Gastroesophageal sphincter (tissue), 4 donors: ENCODE data around the gene ISOC2. TPM values are rescaled to one million over a fixed set of nuclear protein-coding genes. Genes with fewer than 3 reads are reported as not detected.
A peak's percentile ranks its signal among the peaks of the same experiment; 100 is the strongest.

ENCODE experiments used
- ATAC-seq: fragments of 150-250 bp; one replicate; pipeline ENCODE4 v1.9.1; 2016; ENCODE audit warnings: mild to moderate bottlenecking, moderate library complexity
- H3K27ac ChIP-seq, 4 donors: fragments of 200-600 bp; sonication (generic) in 3 of 4; 1 replicate in 3 of 4; 2 replicates in 1 of 4; pipeline ENCODE4 v1.5.1; 2016 to 2019
- H3K27me3 ChIP-seq: fragments of 200-600 bp; sonication (generic); one replicate; pipeline ENCODE4 v1.5.1; 2019
- H3K36me3 ChIP-seq, 2 donors: fragments of 200-600 bp; sonication (generic); one replicate each; pipeline ENCODE4 v1.5.1; 2019; ENCODE audit warnings: control low read depth in 1 of 2
- H3K4me1 ChIP-seq, 3 donors: fragments of 200-600 bp; sonication (generic); 1 replicate in 2 of 3; 2 replicates in 1 of 3; pipeline ENCODE4 v1.5.1; 2016 to 2019; ENCODE audit warnings: control low read depth in 2 of 3
- H3K4me3 ChIP-seq, 2 donors: fragments of 200-600 bp; sonication (generic); one replicate each; pipeline ENCODE4 v1.5.1; 2019; ENCODE audit warnings: mild to moderate bottlenecking in 1 of 2, moderate library complexity in 1 of 2
- H3K9me3 ChIP-seq, 3 donors: fragments of 200-600 bp; sonication (generic); one replicate each; pipeline ENCODE4 v1.5.1; 2017 to 2019; ENCODE audit warnings: control low read depth in 2 of 3
- CTCF ChIP-seq, 4 experiments: fragments of 200-600 bp in 2 of 4; fragments of 450-650 bp in 2 of 4; sonication (generic) in 1 of 4; IDR thresholded peaks; one replicate each; pipeline ENCODE4 v1.5.1; 2017 to 2019; ENCODE audit warnings: antibody characterized with exemption in 4 of 4, mild to moderate bottlenecking in 2 of 4, moderate library complexity in 2 of 4
- EP300 ChIP-seq: sonication (generic); formaldehyde crosslinking; IDR thresholded peaks from one replicate; pipeline ENCODE4 v1.6.1; 2017; ENCODE audit warnings: antibody characterized with exemption, mild to moderate bottlenecking
- POLR2A ChIP-seq, 2 donors: fragments of 450-650 bp; IDR thresholded peaks; one replicate each; pipeline ENCODE4 v1.6.1; 2017; ENCODE audit warnings: antibody characterized with exemption in 2 of 2, mild to moderate bottlenecking in 2 of 2, moderate library complexity in 1 of 2
- POLR2AphosphoS5 ChIP-seq: sonication (generic); formaldehyde crosslinking; IDR thresholded peaks from one replicate; pipeline ENCODE4 v1.6.1; 2017; ENCODE audit warnings: antibody characterized with exemption
- WGBS, 2 donors: methylation state at CpG; one replicate each; pipeline ENCODE4 v1.1.5; 2018; ENCODE audit warnings: low coverage in 1 of 2; 5-methylcytosine and 5-hydroxymethylcytosine counted together
- total RNA-seq, 4 donors: library from RNA; depleted of rRNA; stranded (reverse); fragments of >200 nt; gene quantifications; one replicate each; pipeline ENCODE4 v1.1.0, GENCODE V29; 2016

The ISOC2 gene
- total RNA-seq, 4 donors from 2014 or later = 39.0 to 78.5 (median 63.8) TPM

DNA sequence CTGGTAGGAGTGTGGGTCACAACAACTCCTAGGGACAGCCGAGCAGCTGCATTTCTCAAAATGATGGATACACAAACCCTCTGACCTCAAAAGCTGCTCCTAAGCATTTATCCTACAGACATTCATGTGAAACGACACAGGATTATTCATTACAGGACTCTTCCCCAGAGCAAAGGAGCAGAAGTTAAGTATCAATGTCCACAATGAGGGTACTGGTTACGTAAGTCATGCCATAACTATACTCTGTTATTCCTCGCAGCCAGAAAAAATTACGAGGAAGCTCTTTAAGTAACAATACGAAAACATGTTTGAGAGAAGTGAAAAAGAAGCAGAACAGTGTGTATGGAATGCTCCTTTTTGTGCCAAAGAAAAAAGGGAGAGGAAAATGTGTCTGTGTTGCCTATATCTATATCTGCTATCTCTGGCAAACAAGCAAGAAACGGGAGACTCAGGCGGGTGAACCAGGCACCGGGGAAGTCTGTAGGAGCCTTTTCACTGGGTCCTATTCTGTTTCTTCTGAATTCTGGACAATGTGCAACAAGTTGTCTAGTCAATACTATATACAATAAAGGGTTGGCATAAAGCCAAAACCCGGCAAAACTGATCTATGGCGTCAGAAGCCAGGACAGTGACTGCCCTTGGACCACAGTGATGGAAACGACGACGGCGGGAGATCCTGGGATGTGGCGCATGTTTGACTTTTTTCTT, 1.3 kb downstream of the ISOC2 start:
- no peak for ATAC-seq
- peaks cover 0 to 46% (median 5%) of the 10 kb centered on the region in 3 donors for H3K4me1 ChIP-seq
- H3K27me3 ChIP-seq = no peaks in the 10 kb centered on the region
- H3K36me3 ChIP-seq = peaks cover 0 to 20% of the 10 kb centered on the region in 2 donors
- no peak for TF ChIP-seq POLR2A (IDR thresholded peaks at IDR 0.05)
- no peak for TF ChIP-seq EP300
- TF ChIP-seq CTCF (IDR thresholded peaks at IDR 0.05) = no peak
- TF ChIP-seq POLR2AphosphoS5 = no peak
- peak overlapping the region in 1 of 2 donors; percentile 73 for H3K4me3 ChIP-seq
- WGBS, 2 donors = 13 to 26% methylated on average over 6 to 16 of the region's 16 CpGs
- peak overlapping the region in 3 of 4 donors; percentile 92 to 96 (median 93) for H3K27ac ChIP-seq
- no peaks in the 10 kb centered on the region for H3K9me3 ChIP-seq

DNA sequence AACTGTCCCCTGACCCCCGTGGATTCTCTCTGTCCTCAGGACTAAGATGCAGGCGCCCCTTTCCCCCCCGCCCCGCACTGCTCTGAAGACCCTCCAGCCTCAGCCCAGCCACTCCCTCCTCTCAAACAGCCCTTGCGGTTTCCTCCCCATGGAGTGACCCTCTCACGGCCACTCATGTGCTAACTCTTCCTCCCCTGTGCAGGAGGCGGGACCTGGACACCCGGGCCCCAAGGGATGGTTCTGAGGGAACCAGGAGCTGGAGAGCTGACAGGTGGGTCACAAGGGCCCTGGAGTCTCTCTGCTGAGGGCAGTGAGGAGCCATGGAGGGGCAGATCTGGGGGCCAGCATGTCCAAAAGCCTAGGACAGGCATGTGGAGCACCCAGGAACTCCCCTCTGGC, 1.9 kb downstream of the ISOC2 start:
- Histone ChIP-seq H3K27me3 (no peaks in the 10 kb centered on the region), H3K4me1 (peaks cover 0 to 46% (median 5%) of the 10 kb centered on the region in 3 donors), H3K27ac (peak overlapping the region in 3 of 4 donors; percentile 92 to 96 (median 93)), H3K4me3 (no peak overlapping the region), H3K36me3 (peaks cover 0 to 26% of the 10 kb centered on the region in 2 donors), H3K9me3 (no peaks in the 10 kb centered on the region)
- WGBS, 2 donors = 80% methylated on average over 1 of the region's 8 CpGs; no CpG with 5 or more reads in 1 of the 2 donors
- TF ChIP-seq EP300 (no peak), CTCF (IDR thresholded peaks at IDR 0.05) (no peak), POLR2AphosphoS5 (no peak), POLR2A (IDR thresholded peaks at IDR 0.05) (no peak)
- ATAC-seq = no peak

DNA sequence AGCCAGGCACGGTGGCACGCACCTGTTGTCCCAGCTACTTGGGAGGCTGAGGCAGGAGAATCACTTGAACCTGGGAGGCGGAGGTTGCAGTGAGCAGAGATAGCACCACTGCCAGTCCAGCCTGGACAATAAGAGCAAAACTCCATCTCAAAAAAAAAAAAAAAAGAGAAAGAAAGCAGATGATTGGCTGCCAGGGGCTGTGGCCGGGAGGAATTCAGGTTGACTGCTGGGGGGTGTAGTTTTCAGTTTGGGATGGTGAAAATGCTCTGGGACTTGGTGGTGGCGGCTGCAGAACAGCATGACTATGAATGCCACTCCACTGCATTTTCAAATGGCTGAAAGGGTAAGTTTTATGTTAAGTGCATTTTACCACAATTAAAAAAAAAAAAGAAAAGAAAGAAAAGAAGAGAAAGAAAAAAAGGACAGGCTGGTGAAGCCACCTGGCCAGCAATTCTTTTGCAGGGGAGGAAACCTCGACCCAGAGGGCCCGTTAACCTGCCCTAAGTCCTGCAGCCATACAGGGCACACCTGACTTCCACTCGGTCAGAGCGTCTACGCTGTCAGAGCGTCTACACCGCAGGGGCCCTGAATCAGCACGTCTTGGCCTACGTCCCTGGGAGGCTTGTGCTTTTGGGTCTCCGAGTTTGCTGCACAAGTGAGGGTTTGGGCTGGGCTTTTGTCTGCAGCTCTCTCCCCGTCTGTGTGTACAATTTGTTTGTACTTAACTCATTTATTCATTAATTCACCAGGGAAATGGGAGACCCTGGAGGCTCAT, 3.6 kb downstream of the ISOC2 start:
- Histone ChIP-seq H3K4me3 (no peak overlapping the region), H3K4me1 (peaks cover 0 to 47% (median 5%) of the 10 kb centered on the region in 3 donors), H3K27ac (no peak overlapping the region), H3K36me3 (peaks cover 0 to 26% of the 10 kb centered on the region in 2 donors), H3K27me3 (peaks cover 2% of the 10 kb centered on the region), H3K9me3 (no peaks in the 10 kb centered on the region)
- no peak for TF ChIP-seq EP300
- no peak for TF ChIP-seq CTCF (IDR thresholded peaks at IDR 0.05)
- no peak for TF ChIP-seq POLR2A (IDR thresholded peaks at IDR 0.05)
- TF ChIP-seq POLR2AphosphoS5 = no peak
- ATAC-seq = no peak
- 78 to 91% methylated on average over 7 to 12 of the region's 16 CpGs for WGBS, 2 donors

- H3K9me3 ChIP-seq = no peaks in the 10 kb centered on the region
- H3K27me3 ChIP-seq = peaks cover 17% of the 10 kb centered on the region
- WGBS, 2 donors = 67% methylated on average over 1 of the region's 14 CpGs; no CpG with 5 or more reads in 1 of the 2 donors
- no peak overlapping the region for H3K27ac ChIP-seq
- ATAC-seq = no peak
- peaks cover 0 to 51% (median 16%) of the 10 kb centered on the region in 3 donors for H3K4me1 ChIP-seq
- no peak overlapping the region for H3K4me3 ChIP-seq
- H3K36me3 ChIP-seq = peaks cover 0 to 26% of the 10 kb centered on the region in 2 donors
- TF ChIP-seq CTCF (IDR thresholded peaks at IDR 0.05) (no peak), POLR2AphosphoS5 (no peak), EP300 (no peak), POLR2A (IDR thresholded peaks at IDR 0.05) (no peak)
Observed at GRCh38 chr19:55456347-55456746, 5.1 kb downstream of the ISOC2 start.
